Fibroblast of peridontal ligament (primary cell): ENCODE measurements around the gene SNAPC4.

Experiments
- DNase-seq: peaks from one replicate; pipeline ENCODE4 v3.0.0-alpha.2; 2010; ENCODE audit errors: extremely low read depth

The SNAPC4 gene

GRCh38 chr9:136392538-136393449 lies 7.2 kb downstream of the SNAPC4 start:
- DNase-seq: no peak

- no peak for DNase-seq
Measured at GRCh38 chr9:136391737-136392537, 8.0 kb downstream of the SNAPC4 start.

- no peak for DNase-seq
Measured at GRCh38 chr9:136389396-136389795, 10.6 kb downstream of the SNAPC4 start.

- no peak for DNase-seq
Measured at GRCh38 chr9:136387217-136387616, 12.8 kb downstream of the SNAPC4 start.

- DNase-seq: no peak
Measured at GRCh38 chr9:136386018-136386417, 14.0 kb downstream of the SNAPC4 start.

- DNase-seq: no peak
Measured at GRCh38 chr9:136385015-136385414, 15.0 kb downstream of the SNAPC4 start.

GRCh38 chr9:136383436-136383835 lies 16.5 kb downstream of the SNAPC4 start:
- DNase-seq: no peak

- no peak for DNase-seq
Measured at GRCh38 chr9:136381966-136382513, 17.9 kb downstream of the SNAPC4 start.

GRCh38 chr9:136381311-136381710 lies 18.7 kb downstream of the SNAPC4 start:
- no peak for DNase-seq

GRCh38 chr9:136380381-136380780 lies 19.6 kb downstream of the SNAPC4 start:
- DNase-seq: no peak

GRCh38 chr9:136379891-136380290 lies 20.1 kb downstream of the SNAPC4 start:
- no peak for DNase-seq

- no peak for DNase-seq
Measured at GRCh38 chr9:136379401-136379800, 20.6 kb downstream of the SNAPC4 start.

GRCh38 chr9:136379003-136379287 lies 21.0 kb downstream of the SNAPC4 start:
- DNase-seq: no peak

GRCh38 chr9:136378170-136379002 lies 21.6 kb downstream of the SNAPC4 start:
- no peak for DNase-seq

- DNase-seq: no peak
Measured at GRCh38 chr9:136377341-136378169, 22.4 kb downstream of the SNAPC4 start.

GRCh38 chr9:136376457-136376856 lies 23.5 kb downstream of the SNAPC4 start:
- no peak for DNase-seq

GRCh38 chr9:136375096-136375495 lies 24.9 kb downstream of the SNAPC4 start:
- no peak for DNase-seq

GRCh38 chr9:136374183-136374575 lies 25.8 kb downstream of the SNAPC4 start:
- no peak for DNase-seq

GRCh38 chr9:136373300-136374182 lies 26.4 kb downstream of the SNAPC4 start, which contains the start of gene CARD9:
Gene CARD9 (minus strand): TSS chr9:136373669. CDS start chr9:136372078, 1,591 bp downstream.
- no peak for DNase-seq
